Ishikawa (cell line): ENCODE measurements around the gene ROBO2.

ENCODE experiments used
- CREB1 ChIP-seq: IDR thresholded peaks from 2 replicates; pipeline ENCODE4 v1.6.1; 2012; ENCODE audit warnings: low read depth
- EGR1 ChIP-seq: IDR thresholded peaks from 2 replicates; pipeline ENCODE4 v1.6.1; 2012
- EP300 ChIP-seq: IDR thresholded peaks from 2 replicates; pipeline ENCODE4 v1.6.1; 2012; ENCODE audit warnings: borderline replicate concordance
- RAD21 ChIP-seq: IDR thresholded peaks from 2 replicates; pipeline ENCODE4 v1.6.1; 2012; ENCODE audit warnings: low read depth
- USF1 ChIP-seq: IDR thresholded peaks from 2 replicates; pipeline ENCODE4 v1.6.1; 2012
- YY1 ChIP-seq: IDR thresholded peaks from 2 replicates; pipeline ENCODE4 v1.6.1; 2012; ENCODE audit warnings: low read depth
- ZBTB7A ChIP-seq: IDR thresholded peaks from 2 replicates; pipeline ENCODE4 v1.6.1; 2012; ENCODE audit warnings: low read depth
- TF ChIP-seq, protein P1 (sequence below): IDR thresholded peaks from 2 replicates; pipeline ENCODE4 v1.6.1; 2012; ENCODE audit warnings: low read depth, mild to moderate bottlenecking
- TF ChIP-seq, protein P2 (sequence below): IDR thresholded peaks from 2 replicates; pipeline ENCODE4 v1.6.1; 2012

- TF ChIP-seq, protein P1, sequence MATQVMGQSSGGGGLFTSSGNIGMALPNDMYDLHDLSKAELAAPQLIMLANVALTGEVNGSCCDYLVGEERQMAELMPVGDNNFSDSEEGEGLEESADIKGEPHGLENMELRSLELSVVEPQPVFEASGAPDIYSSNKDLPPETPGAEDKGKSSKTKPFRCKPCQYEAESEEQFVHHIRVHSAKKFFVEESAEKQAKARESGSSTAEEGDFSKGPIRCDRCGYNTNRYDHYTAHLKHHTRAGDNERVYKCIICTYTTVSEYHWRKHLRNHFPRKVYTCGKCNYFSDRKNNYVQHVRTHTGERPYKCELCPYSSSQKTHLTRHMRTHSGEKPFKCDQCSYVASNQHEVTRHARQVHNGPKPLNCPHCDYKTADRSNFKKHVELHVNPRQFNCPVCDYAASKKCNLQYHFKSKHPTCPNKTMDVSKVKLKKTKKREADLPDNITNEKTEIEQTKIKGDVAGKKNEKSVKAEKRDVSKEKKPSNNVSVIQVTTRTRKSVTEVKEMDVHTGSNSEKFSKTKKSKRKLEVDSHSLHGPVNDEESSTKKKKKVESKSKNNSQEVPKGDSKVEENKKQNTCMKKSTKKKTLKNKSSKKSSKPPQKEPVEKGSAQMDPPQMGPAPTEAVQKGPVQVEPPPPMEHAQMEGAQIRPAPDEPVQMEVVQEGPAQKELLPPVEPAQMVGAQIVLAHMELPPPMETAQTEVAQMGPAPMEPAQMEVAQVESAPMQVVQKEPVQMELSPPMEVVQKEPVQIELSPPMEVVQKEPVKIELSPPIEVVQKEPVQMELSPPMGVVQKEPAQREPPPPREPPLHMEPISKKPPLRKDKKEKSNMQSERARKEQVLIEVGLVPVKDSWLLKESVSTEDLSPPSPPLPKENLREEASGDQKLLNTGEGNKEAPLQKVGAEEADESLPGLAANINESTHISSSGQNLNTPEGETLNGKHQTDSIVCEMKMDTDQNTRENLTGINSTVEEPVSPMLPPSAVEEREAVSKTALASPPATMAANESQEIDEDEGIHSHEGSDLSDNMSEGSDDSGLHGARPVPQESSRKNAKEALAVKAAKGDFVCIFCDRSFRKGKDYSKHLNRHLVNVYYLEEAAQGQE = no peak
- TF ChIP-seq, protein P2, sequence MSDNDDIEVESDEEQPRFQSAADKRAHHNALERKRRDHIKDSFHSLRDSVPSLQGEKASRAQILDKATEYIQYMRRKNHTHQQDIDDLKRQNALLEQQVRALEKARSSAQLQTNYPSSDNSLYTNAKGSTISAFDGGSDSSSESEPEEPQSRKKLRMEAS = no peak
- TF ChIP-seq EGR1 (no peak), RAD21 (no peak), YY1 (no peak), EP300 (no peak), CREB1 (no peak), ZBTB7A (no peak), USF1 (no peak)
Observed at GRCh38 chr3:77530870-77531269, 491.0 kb downstream of the ROBO2 start.
